H9 (cell line): Measurements from ENCODE around the gene PTPN13. TPM values are rescaled to one million over a fixed set of nuclear protein-coding genes. Genes with fewer than 3 reads are reported as not detected.
A peak's percentile ranks its signal among the peaks of the same experiment; 100 is the strongest.

Experiments
- DNase-seq: peaks from one replicate; pipeline ENCODE4 v3.0.0-alpha.2; 2017
- H2AFZ ChIP-seq: one replicate; pipeline ENCODE4 v1.6.1; 2013; ENCODE audit warnings: mild to moderate bottlenecking, low read length, control low read depth, moderate library complexity
- H2AK5ac ChIP-seq: 2 replicates; pipeline ENCODE4 v1.6.1; 2013; ENCODE audit warnings: low read length, control low read depth, mixed read lengths; ENCODE audit not compliant: insufficient read length
- H2BK120ac ChIP-seq: one replicate; pipeline ENCODE4 v1.6.1; 2013; ENCODE audit warnings: low read depth, mild to moderate bottlenecking, low read length, control low read depth, inconsistent platforms; ENCODE audit not compliant: poor library complexity, severe bottlenecking
- H2BK12ac ChIP-seq: 2 replicates; pipeline ENCODE4 v1.6.1; 2013; ENCODE audit warnings: low read length, control low read depth, mixed read lengths, low read depth; ENCODE audit not compliant: insufficient read length
- H2BK15ac ChIP-seq: 2 replicates; pipeline ENCODE4 v1.6.1; 2013; ENCODE audit warnings: low read depth, low read length, control low read depth
- H2BK20ac ChIP-seq: one replicate; pipeline ENCODE4 v1.6.1; 2013; ENCODE audit warnings: low read depth, mild to moderate bottlenecking, low read length, control low read depth, inconsistent platforms; ENCODE audit not compliant: poor library complexity, severe bottlenecking
- H2BK5ac ChIP-seq: 2 replicates; pipeline ENCODE4 v1.6.1; 2013; ENCODE audit warnings: low read length, control low read depth, mixed read lengths; ENCODE audit not compliant: insufficient read length
- H3K14ac ChIP-seq: 2 replicates; pipeline ENCODE4 v1.6.1; 2013; ENCODE audit warnings: low read length, control low read depth; ENCODE audit not compliant: insufficient read depth
- H3K18ac ChIP-seq: 2 replicates; pipeline ENCODE4 v1.6.1; 2013; ENCODE audit warnings: low read depth, mild to moderate bottlenecking, mixed read lengths, low read length, control low read depth; ENCODE audit not compliant: insufficient read length
- H3K23ac ChIP-seq: 2 replicates; pipeline ENCODE4 v1.6.1; 2013; ENCODE audit warnings: low read length, control low read depth, mixed read lengths, low read depth; ENCODE audit not compliant: insufficient read length
- H3K23me2 ChIP-seq: 2 replicates; pipeline ENCODE4 v1.6.1; 2013; ENCODE audit warnings: low read depth, mild to moderate bottlenecking, mixed read lengths, low read length, control low read depth; ENCODE audit not compliant: insufficient read length, poor library complexity, severe bottlenecking
- H3K27ac ChIP-seq: 2 replicates; pipeline ENCODE4 v1.5.1; 2013; ENCODE audit warnings: low read length, control low read depth, mixed read lengths, low read depth; ENCODE audit not compliant: insufficient read length
- H3K27me3 ChIP-seq: 2 replicates; pipeline ENCODE4 v1.6.1; 2013; ENCODE audit warnings: low read length, control low read depth, inconsistent platforms; ENCODE audit not compliant: insufficient read depth
- H3K4ac ChIP-seq: 2 replicates; pipeline ENCODE4 v1.6.1; 2013; ENCODE audit warnings: low read depth, mild to moderate bottlenecking, control low read depth, inconsistent platforms, low read length, moderate library complexity
- H3K4me1 ChIP-seq: 2 replicates; pipeline ENCODE4 v1.6.1; 2013; ENCODE audit warnings: low read length, control low read depth, inconsistent platforms; ENCODE audit not compliant: insufficient read depth
- H3K4me2 ChIP-seq: 2 replicates; pipeline ENCODE4 v1.6.1; 2013; ENCODE audit warnings: low read length, control low read depth, mixed read lengths; ENCODE audit not compliant: insufficient read length, insufficient read depth
- H3K56ac ChIP-seq: 2 replicates; pipeline ENCODE4 v1.6.1; 2013; ENCODE audit warnings: low read depth, mild to moderate bottlenecking, mixed read lengths, low read length, control low read depth; ENCODE audit not compliant: insufficient read length
- H3K79me1 ChIP-seq: 2 replicates; pipeline ENCODE4 v1.6.1; 2013; ENCODE audit warnings: low read depth, mild to moderate bottlenecking, moderate library complexity, low read length, control low read depth, inconsistent platforms; ENCODE audit not compliant: insufficient read depth, poor library complexity, severe bottlenecking
- H3K79me2 ChIP-seq: 2 replicates; pipeline ENCODE4 v1.6.1; 2013; ENCODE audit warnings: low read length, control low read depth, inconsistent platforms; ENCODE audit not compliant: insufficient read depth
- H3K9ac ChIP-seq: 2 replicates; pipeline ENCODE4 v1.6.1; 2013; ENCODE audit warnings: low read length, control low read depth, mixed read lengths; ENCODE audit not compliant: insufficient read length; ENCODE audit errors: extremely low read depth
- H3K9me3 ChIP-seq: one replicate; pipeline ENCODE4 v1.6.1; 2013; ENCODE audit warnings: low read depth, low read length, inconsistent platforms; ENCODE audit not compliant: control insufficient read depth
- H3T11ph ChIP-seq: one replicate; pipeline ENCODE4 v1.6.1; 2013; ENCODE audit warnings: mild to moderate bottlenecking, low read length, control low read depth, inconsistent platforms
- H4K20me1 ChIP-seq: one replicate; pipeline ENCODE4 v1.6.1; 2013; ENCODE audit not compliant: control insufficient read depth, insufficient read length, insufficient read depth
- H4K5ac ChIP-seq: 2 replicates; pipeline ENCODE4 v1.6.1; 2013; ENCODE audit warnings: low read depth, mild to moderate bottlenecking, mixed read lengths, low read length, control low read depth; ENCODE audit not compliant: insufficient read length
- H4K8ac ChIP-seq: replicated peaks from 2 replicates; pipeline ENCODE4 v1.6.1; 2013; ENCODE audit warnings: low read length, control low read depth, mixed read lengths, low read depth; ENCODE audit not compliant: insufficient read length
- H4K91ac ChIP-seq: 2 replicates; pipeline ENCODE4 v1.6.1; 2013; ENCODE audit warnings: low read depth, mild to moderate bottlenecking, moderate library complexity, mixed read lengths, low read length, control low read depth; ENCODE audit not compliant: insufficient read length
- H3K27ac Mint-ChIP-seq, 3 experiments: 2 replicates in 2 of 3; 3 replicates in 1 of 3; pipeline ENCODE4 v1.8.0; 2020 to 2021; ENCODE audit warnings: mixed read lengths in 3 of 3, mild to moderate bottlenecking in 1 of 3, moderate library complexity in 1 of 3
- H3K27me3 Mint-ChIP-seq: 2 replicates; pipeline ENCODE4 v1.8.0; 2021; ENCODE audit warnings: low read depth, mild to moderate bottlenecking, moderate library complexity, mixed read lengths
- H3K36me3 Mint-ChIP-seq, 3 experiments: 2 replicates in 2 of 3; 3 replicates in 1 of 3; pipeline ENCODE4 v1.8.0; 2020 to 2021; ENCODE audit warnings: low read depth in 3 of 3, mixed read lengths in 3 of 3; ENCODE audit not compliant: insufficient read depth in 1 of 3
- H3K4me1 Mint-ChIP-seq, 2 experiments: 2 replicates each; pipeline ENCODE4 v1.8.0; 2020; ENCODE audit warnings: mixed read lengths in 2 of 2
- H3K4me3 Mint-ChIP-seq, 2 experiments: 2 replicates in 1 of 2; 3 replicates in 1 of 2; pipeline ENCODE4 v1.8.0; 2020 to 2021; ENCODE audit warnings: mild to moderate bottlenecking in 2 of 2, mixed read lengths in 2 of 2, moderate library complexity in 1 of 2
- H3K9me3 Mint-ChIP-seq, 2 experiments: 2 replicates in 1 of 2; 3 replicates in 1 of 2; pipeline ENCODE4 v1.8.0; 2020; ENCODE audit warnings: mild to moderate bottlenecking in 2 of 2, mixed read lengths in 2 of 2, moderate library complexity in 1 of 2
- WGBS: extraction: QIAGEN DNeasy Blood & Tissue Kit; methylation state at CpG from one replicate; pipeline ENCODE4 v1.1.7; 2013; ENCODE audit warnings: missing lambda C conversion rate, low lambda C conversion rate, mixed read lengths; ENCODE audit not compliant: insufficient read length; ENCODE audit errors: extremely low coverage; 5-methylcytosine and 5-hydroxymethylcytosine counted together
- total RNA-seq: library from RNA; stranded (reverse); gene quantifications from 2 replicates; pipeline ENCODE4 v1.2.1, GENCODE V29; 2021
- TF ChIP-seq, protein P1 (sequence below): fragments of 200-600 bp; sonication (generic); conservative IDR thresholded peaks from 3 replicates; pipeline ENCODE4 v1.8.0; 2021; ENCODE audit warnings: antibody characterized with exemption, mild to moderate bottlenecking

The PTPN13 gene
- total RNA-seq, 1 experiment from 2014 or later: 34.9 TPM

- WGBS: no CpG with 5 or more reads among the region's 1 CpG
- Histone ChIP-seq H2AFZ (no peak overlapping the region), H3K18ac (no peak overlapping the region), H3K23me2 (peaks cover 4% of the 10 kb centered on the region), H3K56ac (no peak overlapping the region), H4K20me1 (no peaks in the 10 kb centered on the region), H4K8ac (no peak overlapping the region), H3K14ac (no peak overlapping the region), H3T11ph (no peak overlapping the region), H3K27me3 (no peaks in the 10 kb centered on the region), H3K9ac (no peak overlapping the region), H3K4me2 (no peak overlapping the region), H3K4ac (no peak overlapping the region), H2BK12ac (no peak overlapping the region), H2BK5ac (no peak overlapping the region), H2BK15ac (no peak overlapping the region), H3K23ac (no peak overlapping the region), H4K91ac (no peak overlapping the region), H3K79me2 (peaks cover 11% of the 10 kb centered on the region; the same call in 1 of the 2 replicates), H3K9me3 (no peaks in the 10 kb centered on the region), H2BK120ac (no peak overlapping the region), H2AK5ac (no peak overlapping the region), H3K4me1 (no peaks in the 10 kb centered on the region), H3K27ac (no peak overlapping the region), H4K5ac (no peak overlapping the region), H3K79me1 (peaks cover 5% of the 10 kb centered on the region), H2BK20ac (no peak overlapping the region)
- DNase-seq: no peak
- H3K4me1 Mint-ChIP-seq: peaks cover 24 to 32% of the 10 kb centered on the region in 2 experiments
- no peaks in the 10 kb centered on the region for H3K36me3 Mint-ChIP-seq
- H3K4me3 Mint-ChIP-seq: no peak overlapping the region
- TF ChIP-seq, protein P1, sequence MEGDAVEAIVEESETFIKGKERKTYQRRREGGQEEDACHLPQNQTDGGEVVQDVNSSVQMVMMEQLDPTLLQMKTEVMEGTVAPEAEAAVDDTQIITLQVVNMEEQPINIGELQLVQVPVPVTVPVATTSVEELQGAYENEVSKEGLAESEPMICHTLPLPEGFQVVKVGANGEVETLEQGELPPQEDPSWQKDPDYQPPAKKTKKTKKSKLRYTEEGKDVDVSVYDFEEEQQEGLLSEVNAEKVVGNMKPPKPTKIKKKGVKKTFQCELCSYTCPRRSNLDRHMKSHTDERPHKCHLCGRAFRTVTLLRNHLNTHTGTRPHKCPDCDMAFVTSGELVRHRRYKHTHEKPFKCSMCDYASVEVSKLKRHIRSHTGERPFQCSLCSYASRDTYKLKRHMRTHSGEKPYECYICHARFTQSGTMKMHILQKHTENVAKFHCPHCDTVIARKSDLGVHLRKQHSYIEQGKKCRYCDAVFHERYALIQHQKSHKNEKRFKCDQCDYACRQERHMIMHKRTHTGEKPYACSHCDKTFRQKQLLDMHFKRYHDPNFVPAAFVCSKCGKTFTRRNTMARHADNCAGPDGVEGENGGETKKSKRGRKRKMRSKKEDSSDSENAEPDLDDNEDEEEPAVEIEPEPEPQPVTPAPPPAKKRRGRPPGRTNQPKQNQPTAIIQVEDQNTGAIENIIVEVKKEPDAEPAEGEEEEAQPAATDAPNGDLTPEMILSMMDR: no peak
- H3K27ac Mint-ChIP-seq: peak overlapping the region in 2 of 3 experiments; percentile 53 to 85; a peak in 2 of 7 replicates
- H3K9me3 Mint-ChIP-seq: no peaks in the 10 kb centered on the region
- H3K27me3 Mint-ChIP-seq: no peaks in the 10 kb centered on the region
Measured at GRCh38 chr4:86600007-86600653, 6.0 kb downstream of the PTPN13 start.
